Ovary (tissue), 3 donors: ENCODE data around the gene OR9A2.

Experiments
- EP300 ChIP-seq: sonication (generic); formaldehyde crosslinking; IDR thresholded peaks from one replicate; pipeline ENCODE4 v1.6.1; 2017; ENCODE audit warnings: antibody characterized with exemption
- POLR2A ChIP-seq: fragments of 450-650 bp; IDR thresholded peaks from one replicate; pipeline ENCODE4 v1.6.1; 2017; ENCODE audit warnings: antibody characterized with exemption, mild to moderate bottlenecking, moderate library complexity
- TF ChIP-seq, protein P1 (sequence below), 3 donors: fragments of 450-650 bp in 2 of 3; fragments of 200-600 bp in 1 of 3; IDR thresholded peaks; one replicate each; pipeline versions ENCODE4 v1.5.1 to v1.8.0; 2016 to 2022; ENCODE audit warnings: antibody characterized with exemption in 3 of 3, mild to moderate bottlenecking in 1 of 3
- donor health status: DM: no; HTN: no; CAD: no.

DNA sequence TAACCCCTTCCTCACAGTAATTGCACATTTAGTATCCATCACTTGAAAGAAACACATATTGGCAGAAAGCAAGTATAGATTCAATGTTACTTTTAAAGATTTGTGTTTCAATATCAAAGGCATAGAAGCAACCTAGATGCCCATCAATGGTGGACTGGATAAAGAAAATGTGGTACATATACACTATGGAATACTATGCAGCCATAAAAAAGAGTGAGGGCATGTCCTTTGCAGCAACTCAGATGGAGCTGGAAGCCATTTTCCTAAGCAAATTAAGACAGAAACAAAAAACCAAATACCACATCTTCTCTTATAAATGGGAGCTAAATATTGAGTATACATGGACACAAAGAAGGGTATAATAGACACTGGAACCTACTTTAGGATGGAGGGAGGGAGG lies 28.8 kb upstream of the OR9A2 start:
- TF ChIP-seq POLR2A (no peak), EP300 (no peak)
- TF ChIP-seq, protein P1, sequence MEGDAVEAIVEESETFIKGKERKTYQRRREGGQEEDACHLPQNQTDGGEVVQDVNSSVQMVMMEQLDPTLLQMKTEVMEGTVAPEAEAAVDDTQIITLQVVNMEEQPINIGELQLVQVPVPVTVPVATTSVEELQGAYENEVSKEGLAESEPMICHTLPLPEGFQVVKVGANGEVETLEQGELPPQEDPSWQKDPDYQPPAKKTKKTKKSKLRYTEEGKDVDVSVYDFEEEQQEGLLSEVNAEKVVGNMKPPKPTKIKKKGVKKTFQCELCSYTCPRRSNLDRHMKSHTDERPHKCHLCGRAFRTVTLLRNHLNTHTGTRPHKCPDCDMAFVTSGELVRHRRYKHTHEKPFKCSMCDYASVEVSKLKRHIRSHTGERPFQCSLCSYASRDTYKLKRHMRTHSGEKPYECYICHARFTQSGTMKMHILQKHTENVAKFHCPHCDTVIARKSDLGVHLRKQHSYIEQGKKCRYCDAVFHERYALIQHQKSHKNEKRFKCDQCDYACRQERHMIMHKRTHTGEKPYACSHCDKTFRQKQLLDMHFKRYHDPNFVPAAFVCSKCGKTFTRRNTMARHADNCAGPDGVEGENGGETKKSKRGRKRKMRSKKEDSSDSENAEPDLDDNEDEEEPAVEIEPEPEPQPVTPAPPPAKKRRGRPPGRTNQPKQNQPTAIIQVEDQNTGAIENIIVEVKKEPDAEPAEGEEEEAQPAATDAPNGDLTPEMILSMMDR (IDR thresholded peaks at IDR 0.05), result no peak
